22Rv1 (cell line): Measurements from ENCODE around the gene SH3RF3.

Source experiments
- CTCF ChIP-seq: fragments of 450-650 bp; IDR thresholded peaks from 2 replicates; pipeline ENCODE4 v1.5.1; 2017; ENCODE audit warnings: mild to moderate bottlenecking
- ZFX ChIP-seq: fragments of 450-650 bp; IDR thresholded peaks from 2 replicates; pipeline ENCODE4 v1.6.1; 2017; ENCODE audit warnings: antibody characterized with exemption, borderline replicate concordance

GRCh38 chr2:109257653-109258052 is 128.6 kb downstream of the SH3RF3 start:
- TF ChIP-seq CTCF (no peak), ZFX (no peak)
